ENCODE results near the gene MRAP2.

Gene MRAP2

GRCh38 chr6:84028350-84028749 lies 5.2 kb upstream of the MRAP2 start:
- TF ChIP-seq FOXM1 (IDR thresholded peaks at IDR 0.05; ENCODE audit: borderline replicate concordance, low read depth) (no peak), RAD21 (IDR thresholded peaks at IDR 0.05; ENCODE audit: low read depth) (no peak), ZBTB7A (IDR thresholded peaks at IDR 0.05; ENCODE audit: low read depth) (no peak), CREB1 (IDR thresholded peaks at IDR 0.05; ENCODE audit: low read depth) (no peak), TAF1 (IDR thresholded peaks at IDR 0.05; ENCODE audit: low read depth) (no peak), EP300 (IDR thresholded peaks at IDR 0.05; ENCODE audit: borderline replicate concordance) (no peak), TEAD4 (IDR thresholded peaks at IDR 0.05) (no peak), EGR1 (IDR thresholded peaks at IDR 0.05) (no peak), CEBPB (IDR thresholded peaks at IDR 0.05) (no peak), TCF12 (IDR thresholded peaks at IDR 0.05; ENCODE audit: low read depth) (no peak), USF1 (IDR thresholded peaks at IDR 0.05) (no peak), MAX (IDR thresholded peaks at IDR 0.05) (no peak), YY1 (IDR thresholded peaks at IDR 0.05; ENCODE audit: low read depth) (no peak), NFIC (IDR thresholded peaks at IDR 0.05) (no peak), REST (IDR thresholded peaks at IDR 0.05; ENCODE audit: low read depth) (no peak)

GRCh38 chr6:84035484-84035883 lies 1.9 kb downstream of the MRAP2 start:
- TF ChIP-seq TAF1 (IDR thresholded peaks at IDR 0.05; ENCODE audit: low read depth) (no peak), TEAD4 (IDR thresholded peaks at IDR 0.05) (no peak)

GRCh38 chr6:84037425-84038089 lies 4.0 kb downstream of the MRAP2 start:
- TF ChIP-seq YY1 (IDR thresholded peaks at IDR 0.05; ENCODE audit: low read depth), result no peak
- TF ChIP-seq TEAD4 (IDR thresholded peaks at IDR 0.05), result no peak
- TF ChIP-seq FOXM1 (IDR thresholded peaks at IDR 0.05; ENCODE audit: borderline replicate concordance, low read depth), result no peak
- TF ChIP-seq REST (IDR thresholded peaks at IDR 0.05; ENCODE audit: low read depth), result no peak
- TF ChIP-seq TAF1 (IDR thresholded peaks at IDR 0.05; ENCODE audit: low read depth), result no peak
- no peak for TF ChIP-seq ZBTB7A (IDR thresholded peaks at IDR 0.05; ENCODE audit: low read depth)
- no peak for TF ChIP-seq EGR1 (IDR thresholded peaks at IDR 0.05)
- no peak for TF ChIP-seq MAX (IDR thresholded peaks at IDR 0.05)
- TF ChIP-seq CEBPB (IDR thresholded peaks at IDR 0.05), result no peak
- TF ChIP-seq TCF12 (IDR thresholded peaks at IDR 0.05; ENCODE audit: low read depth), result no peak
- no peak for TF ChIP-seq USF1 (IDR thresholded peaks at IDR 0.05)
- TF ChIP-seq NFIC (IDR thresholded peaks at IDR 0.05), result no peak
- no peak for TF ChIP-seq RAD21 (IDR thresholded peaks at IDR 0.05; ENCODE audit: low read depth)
- no peak for TF ChIP-seq EP300 (IDR thresholded peaks at IDR 0.05; ENCODE audit: borderline replicate concordance)
- no peak for TF ChIP-seq CREB1 (IDR thresholded peaks at IDR 0.05; ENCODE audit: low read depth)

- no peak for TF ChIP-seq FOXM1 (IDR thresholded peaks at IDR 0.05; ENCODE audit: borderline replicate concordance, low read depth)
- TF ChIP-seq MAX (IDR thresholded peaks at IDR 0.05), result no peak
- no peak for TF ChIP-seq REST (IDR thresholded peaks at IDR 0.05; ENCODE audit: low read depth)
- TF ChIP-seq CREB1 (IDR thresholded peaks at IDR 0.05; ENCODE audit: low read depth), result no peak
- TF ChIP-seq TAF1 (IDR thresholded peaks at IDR 0.05; ENCODE audit: low read depth), result no peak
- no peak for TF ChIP-seq ZBTB7A (IDR thresholded peaks at IDR 0.05; ENCODE audit: low read depth)
- no peak for TF ChIP-seq EP300 (IDR thresholded peaks at IDR 0.05; ENCODE audit: borderline replicate concordance)
- no peak for TF ChIP-seq NFIC (IDR thresholded peaks at IDR 0.05)
- TF ChIP-seq USF1 (IDR thresholded peaks at IDR 0.05), result no peak
- no peak for TF ChIP-seq TCF12 (IDR thresholded peaks at IDR 0.05; ENCODE audit: low read depth)
- no peak for TF ChIP-seq YY1 (IDR thresholded peaks at IDR 0.05; ENCODE audit: low read depth)
- no peak for TF ChIP-seq RAD21 (IDR thresholded peaks at IDR 0.05; ENCODE audit: low read depth)
- TF ChIP-seq CEBPB (IDR thresholded peaks at IDR 0.05), result no peak
- no peak for TF ChIP-seq TEAD4 (IDR thresholded peaks at IDR 0.05)
- no peak for TF ChIP-seq EGR1 (IDR thresholded peaks at IDR 0.05)
Measured at GRCh38 chr6:84042603-84043002, 9.0 kb downstream of the MRAP2 start.

Data from Ishikawa (cell line).